ENCODE results near the gene IL6R.
A peak's percentile ranks its signal among the peaks of the same experiment; 100 is the strongest.
"Not testable (repeated sequence)": the region's sequence is repeated elsewhere in the genome, so short reads cannot be mapped to it uniquely, and the experiment has no call there.

The IL6R gene

GRCh38 chr1:154404984-154405746 lies at the start of gene IL6R:
TSS of gene IL6R (plus strand) at chr1:154405343. CDS start at chr1:154405630, 287 bp downstream.
- Histone ChIP-seq H3K27me3 (ENCODE audit: insufficient read depth, low read length) (peaks cover 53% of the 10 kb centered on the region), H3K36me3 (ENCODE audit: insufficient read depth, low read depth, low read length) (no peaks in the 10 kb centered on the region), H3K4me3 (ENCODE audit: low read length) (peak within 1 kb of the TSS; percentile 61), H3K27ac (ENCODE audit: low read length) (no peak within 1 kb of the TSS), H3K4me1 (ENCODE audit: insufficient read depth, low read length) (no peaks in the 10 kb centered on the region), H3K9me3 (ENCODE audit: insufficient read depth, low read depth, low read length) (no peaks in the 10 kb centered on the region), H3K9ac (ENCODE audit: low read depth, low read length) (no peak within 1 kb of the TSS; the same call in 1 of the 2 replicates)

DNA sequence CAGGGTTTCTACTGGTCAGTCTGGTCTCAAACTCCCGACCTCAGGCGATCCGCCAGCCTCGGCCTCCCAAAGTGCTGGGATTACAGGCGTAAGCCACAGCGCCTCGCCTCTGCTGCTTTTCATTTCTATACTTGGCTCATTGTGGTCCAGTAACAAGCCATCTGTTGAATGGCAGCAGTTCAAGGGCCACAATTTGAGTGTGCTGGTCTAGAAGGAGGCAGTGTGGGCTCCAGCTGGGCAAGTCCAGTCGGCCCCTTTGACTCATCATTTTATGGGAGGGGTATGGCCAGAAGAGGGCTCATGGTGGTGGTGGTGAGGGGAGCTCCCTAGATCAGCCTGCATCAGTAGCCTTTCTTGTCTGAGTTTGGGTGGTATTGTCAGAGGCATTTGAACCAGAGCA lies 46.6 kb upstream of the IL6R start:
- no peaks in the 10 kb centered on the region for H3K9me3 ChIP-seq (ENCODE audit: insufficient read depth, low read depth, low read length)
- no peaks in the 10 kb centered on the region for H3K36me3 ChIP-seq (ENCODE audit: insufficient read depth, low read depth, low read length)
- no peak overlapping the region for H3K27ac ChIP-seq (ENCODE audit: low read length)
- peaks cover 7% of the 10 kb centered on the region; the same call in 1 of the 2 replicates for H3K4me1 ChIP-seq (ENCODE audit: insufficient read depth, low read length)
- no peak overlapping the region for H3K9ac ChIP-seq (ENCODE audit: low read depth, low read length)
- no peak overlapping the region for H3K4me3 ChIP-seq (ENCODE audit: low read length)
- peaks cover 8% of the 10 kb centered on the region; the same call in 1 of the 2 replicates for H3K27me3 ChIP-seq (ENCODE audit: insufficient read depth, low read length)

DNA sequence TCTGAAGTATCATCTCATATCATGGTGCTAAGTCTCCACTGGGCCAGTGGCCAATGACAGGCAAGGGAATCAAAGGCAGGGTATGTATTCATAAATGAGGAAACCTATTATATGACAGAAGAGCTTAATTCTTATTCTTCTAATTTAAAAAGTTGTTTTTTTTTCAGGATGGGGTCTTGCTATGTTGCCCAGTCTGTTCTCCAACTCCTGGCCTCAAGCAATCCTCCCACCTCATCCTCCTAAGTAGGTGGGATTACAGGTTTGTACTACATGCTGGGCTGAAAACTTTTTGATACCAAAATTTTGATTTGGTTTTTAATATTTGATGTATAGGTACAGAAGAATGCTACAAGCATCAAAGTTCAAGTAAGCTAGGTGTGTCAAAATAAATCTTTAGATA lies 44.9 kb upstream of the IL6R start:
- Histone ChIP-seq H3K36me3 (ENCODE audit: insufficient read depth, low read depth, low read length) (no peaks in the 10 kb centered on the region), H3K9ac (ENCODE audit: low read depth, low read length) (no peak overlapping the region), H3K4me1 (ENCODE audit: insufficient read depth, low read length) (peaks cover 7% of the 10 kb centered on the region; the same call in 1 of the 2 replicates), H3K9me3 (ENCODE audit: insufficient read depth, low read depth, low read length) (no peaks in the 10 kb centered on the region), H3K27me3 (ENCODE audit: insufficient read depth, low read length) (no peaks in the 10 kb centered on the region), H3K27ac (ENCODE audit: low read length) (no peak overlapping the region), H3K4me3 (ENCODE audit: low read length) (no peak overlapping the region)

DNA sequence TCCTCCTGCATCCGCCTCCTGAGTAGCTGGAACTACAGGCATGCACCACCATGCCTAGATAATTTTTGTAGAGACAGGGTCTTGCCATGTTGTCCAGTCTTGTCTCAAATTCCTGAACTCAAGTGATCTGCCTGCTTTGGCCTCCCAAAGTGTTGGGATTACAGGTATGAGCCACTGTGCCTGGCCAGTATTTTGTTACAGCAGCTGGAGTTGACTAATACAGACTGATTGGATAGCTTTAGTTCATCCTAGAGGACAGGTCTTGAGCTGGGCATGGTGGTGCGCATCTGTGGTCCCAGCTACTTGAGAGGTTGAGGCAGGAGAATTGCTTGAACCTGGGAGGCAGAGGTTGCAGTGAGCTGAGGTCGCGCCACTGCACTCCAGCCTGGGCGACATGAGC lies 44.3 kb upstream of the IL6R start:
- H3K27ac ChIP-seq (ENCODE audit: low read length); H3K27me3 ChIP-seq (ENCODE audit: insufficient read depth, low read length); H3K36me3 ChIP-seq (ENCODE audit: insufficient read depth, low read depth, low read length); H3K4me3 ChIP-seq (ENCODE audit: low read length); H3K4me1 ChIP-seq (ENCODE audit: insufficient read depth, low read length); H3K9me3 ChIP-seq (ENCODE audit: insufficient read depth, low read depth, low read length); H3K9ac ChIP-seq (ENCODE audit: low read depth, low read length): not testable (repeated sequence)

GRCh38 chr1:154361357-154361756 lies 43.8 kb upstream of the IL6R start:
- Histone ChIP-seq H3K9me3 (ENCODE audit: insufficient read depth, low read depth, low read length) (no peaks in the 10 kb centered on the region), H3K27ac (ENCODE audit: low read length) (no peak overlapping the region), H3K9ac (ENCODE audit: low read depth, low read length) (no peak overlapping the region), H3K4me1 (ENCODE audit: insufficient read depth, low read length) (peaks cover 7% of the 10 kb centered on the region; the same call in 1 of the 2 replicates), H3K36me3 (ENCODE audit: insufficient read depth, low read depth, low read length) (no peaks in the 10 kb centered on the region), H3K4me3 (ENCODE audit: low read length) (no peak overlapping the region), H3K27me3 (ENCODE audit: insufficient read depth, low read length) (no peaks in the 10 kb centered on the region)

DNA sequence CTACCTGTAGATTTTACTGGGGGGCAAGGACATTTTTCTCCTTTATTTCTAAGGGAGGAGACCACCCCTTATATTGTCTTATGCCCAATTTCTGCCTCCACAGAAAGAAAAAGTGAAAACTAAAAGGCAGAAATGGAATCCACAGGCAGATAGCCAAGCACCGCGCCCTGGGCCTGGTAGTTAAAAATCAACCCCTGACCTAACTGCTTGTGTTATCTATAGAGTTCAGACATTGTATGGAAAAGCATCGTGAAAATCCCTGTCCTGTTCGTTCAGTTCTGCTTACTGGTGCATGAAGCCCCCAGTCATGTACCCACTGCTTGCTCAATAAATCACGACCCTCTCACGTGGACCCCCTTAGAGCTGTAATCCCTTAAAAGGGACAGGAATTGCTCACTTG lies 33.7 kb upstream of the IL6R start:
- H3K27me3 ChIP-seq (ENCODE audit: insufficient read depth, low read length), result no peaks in the 10 kb centered on the region
- no peak overlapping the region for H3K9ac ChIP-seq (ENCODE audit: low read depth, low read length)
- H3K36me3 ChIP-seq (ENCODE audit: insufficient read depth, low read depth, low read length), result no peaks in the 10 kb centered on the region
- no peaks in the 10 kb centered on the region for H3K9me3 ChIP-seq (ENCODE audit: insufficient read depth, low read depth, low read length)
- no peak overlapping the region for H3K27ac ChIP-seq (ENCODE audit: low read length)
- no peak overlapping the region for H3K4me3 ChIP-seq (ENCODE audit: low read length)
- no peaks in the 10 kb centered on the region for H3K4me1 ChIP-seq (ENCODE audit: insufficient read depth, low read length)

DNA sequence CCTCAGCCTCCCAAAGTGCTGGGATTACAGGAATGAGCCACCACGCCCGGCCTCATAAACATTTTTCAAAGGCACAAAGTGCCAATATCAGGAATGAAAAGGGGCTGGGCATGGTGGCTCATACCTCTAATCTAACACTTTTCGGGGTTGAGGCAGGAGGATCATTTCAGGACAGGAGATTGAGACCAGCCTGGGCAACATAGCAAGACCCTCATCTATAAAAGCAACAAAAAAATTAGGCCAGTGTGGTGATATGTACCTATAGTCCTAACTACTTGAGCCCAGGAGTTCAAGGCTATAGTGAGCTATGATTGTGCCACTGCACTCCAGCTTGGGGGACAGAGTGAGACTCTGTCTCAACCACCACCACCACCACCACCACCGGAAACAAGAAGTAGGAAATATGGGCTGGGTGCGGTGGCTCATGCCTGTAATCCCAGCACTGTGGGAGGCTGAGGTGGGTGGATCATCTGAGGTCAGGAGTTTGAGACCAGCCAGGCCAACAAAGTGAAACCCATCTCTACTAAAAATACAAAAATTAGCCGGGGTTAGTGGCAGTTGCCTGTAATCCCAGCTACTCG lies 31.3 kb upstream of the IL6R start:
- not testable (repeated sequence) for H3K27ac ChIP-seq (ENCODE audit: low read length); H3K9ac ChIP-seq (ENCODE audit: low read depth, low read length); H3K4me1 ChIP-seq (ENCODE audit: insufficient read depth, low read length); H3K36me3 ChIP-seq (ENCODE audit: insufficient read depth, low read depth, low read length); H3K9me3 ChIP-seq (ENCODE audit: insufficient read depth, low read depth, low read length); H3K4me3 ChIP-seq (ENCODE audit: low read length); H3K27me3 ChIP-seq (ENCODE audit: insufficient read depth, low read length)

DNA sequence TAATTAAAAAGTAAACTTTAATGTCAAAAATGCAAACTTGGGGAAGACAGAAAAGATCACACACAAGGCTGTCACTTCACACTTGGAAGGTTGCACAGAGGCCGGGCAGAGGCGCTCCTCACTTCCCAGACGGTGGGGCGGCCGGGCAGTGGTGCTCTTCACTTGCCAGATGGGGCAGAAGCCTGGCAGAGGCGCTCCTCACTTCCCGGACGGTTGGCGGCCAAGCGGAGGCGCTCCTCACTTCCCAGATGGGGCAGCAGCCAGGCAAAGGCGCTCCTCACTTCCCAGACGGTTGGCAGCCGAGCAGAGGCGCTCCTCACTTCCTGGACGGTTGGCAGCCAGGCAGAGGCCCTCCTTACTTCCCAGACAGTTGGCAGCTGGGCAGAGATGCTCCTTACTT lies 25.8 kb upstream of the IL6R start:
- Histone ChIP-seq H3K4me1 (ENCODE audit: insufficient read depth, low read length) (no peaks in the 10 kb centered on the region), H3K9me3 (ENCODE audit: insufficient read depth, low read depth, low read length) (no peaks in the 10 kb centered on the region)

GRCh38 chr1:154384650-154385489 lies 20.3 kb upstream of the IL6R start:
- H3K27ac ChIP-seq (ENCODE audit: low read length), result no peak overlapping the region
- no peaks in the 10 kb centered on the region for H3K9me3 ChIP-seq (ENCODE audit: insufficient read depth, low read depth, low read length)
- no peak overlapping the region for H3K9ac ChIP-seq (ENCODE audit: low read depth, low read length)
- no peaks in the 10 kb centered on the region for H3K4me1 ChIP-seq (ENCODE audit: insufficient read depth, low read length)
- no peak overlapping the region for H3K4me3 ChIP-seq (ENCODE audit: low read length)
- H3K36me3 ChIP-seq (ENCODE audit: insufficient read depth, low read depth, low read length), result no peaks in the 10 kb centered on the region
- H3K27me3 ChIP-seq (ENCODE audit: insufficient read depth, low read length), result no peaks in the 10 kb centered on the region

More for the DNA sequence above, 25.8 kb upstream of the IL6R start:
- no peaks in the 10 kb centered on the region for H3K36me3 ChIP-seq (ENCODE audit: insufficient read depth, low read depth, low read length)
- no peak overlapping the region for H3K27ac ChIP-seq (ENCODE audit: low read length)
- H3K27me3 ChIP-seq (ENCODE audit: insufficient read depth, low read length), result no peaks in the 10 kb centered on the region
- H3K9ac ChIP-seq (ENCODE audit: low read depth, low read length), result no peak overlapping the region
- no peak overlapping the region for H3K4me3 ChIP-seq (ENCODE audit: low read length)

DNA sequence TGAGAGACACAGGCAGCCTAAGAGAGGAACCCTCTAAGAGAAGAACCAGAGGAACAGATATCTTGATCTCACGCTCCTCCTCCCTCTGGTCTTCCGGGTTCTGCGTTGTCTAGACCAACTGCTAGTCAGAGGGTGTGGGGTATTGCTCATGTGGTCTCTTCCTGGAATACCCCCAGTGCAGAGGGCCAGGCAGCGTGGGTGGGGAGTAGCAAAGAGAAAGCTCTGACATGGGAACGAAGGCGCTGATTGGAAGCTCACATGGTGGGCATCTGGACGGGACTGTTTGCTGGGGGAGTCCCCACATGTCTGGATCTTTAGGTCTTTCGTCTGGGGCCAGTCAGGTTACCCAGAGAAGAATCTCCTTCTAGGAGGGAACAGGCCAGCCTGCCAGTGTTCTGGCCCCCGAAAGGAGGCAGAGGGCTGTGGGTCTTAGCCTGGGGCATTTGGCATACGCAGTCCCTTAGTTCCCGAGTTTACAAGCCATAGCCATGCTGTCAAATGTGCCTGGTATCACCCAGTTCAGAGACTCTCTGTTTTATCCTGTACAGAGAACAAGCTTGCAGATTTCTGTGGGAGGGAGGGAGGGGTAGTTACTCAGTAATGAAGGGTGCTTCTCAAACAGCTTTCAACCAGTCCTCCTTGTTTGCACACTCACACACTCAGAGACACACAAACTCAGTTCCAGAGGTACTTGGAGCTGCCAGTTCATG lies 18.3 kb upstream of the IL6R start:
- Histone ChIP-seq H3K27me3 (ENCODE audit: insufficient read depth, low read length) (no peaks in the 10 kb centered on the region), H3K27ac (ENCODE audit: low read length) (no peak overlapping the region), H3K9me3 (ENCODE audit: insufficient read depth, low read depth, low read length) (no peaks in the 10 kb centered on the region), H3K36me3 (ENCODE audit: insufficient read depth, low read depth, low read length) (no peaks in the 10 kb centered on the region), H3K9ac (ENCODE audit: low read depth, low read length) (no peak overlapping the region), H3K4me3 (ENCODE audit: low read length) (no peak overlapping the region), H3K4me1 (ENCODE audit: insufficient read depth, low read length) (no peaks in the 10 kb centered on the region)

DNA sequence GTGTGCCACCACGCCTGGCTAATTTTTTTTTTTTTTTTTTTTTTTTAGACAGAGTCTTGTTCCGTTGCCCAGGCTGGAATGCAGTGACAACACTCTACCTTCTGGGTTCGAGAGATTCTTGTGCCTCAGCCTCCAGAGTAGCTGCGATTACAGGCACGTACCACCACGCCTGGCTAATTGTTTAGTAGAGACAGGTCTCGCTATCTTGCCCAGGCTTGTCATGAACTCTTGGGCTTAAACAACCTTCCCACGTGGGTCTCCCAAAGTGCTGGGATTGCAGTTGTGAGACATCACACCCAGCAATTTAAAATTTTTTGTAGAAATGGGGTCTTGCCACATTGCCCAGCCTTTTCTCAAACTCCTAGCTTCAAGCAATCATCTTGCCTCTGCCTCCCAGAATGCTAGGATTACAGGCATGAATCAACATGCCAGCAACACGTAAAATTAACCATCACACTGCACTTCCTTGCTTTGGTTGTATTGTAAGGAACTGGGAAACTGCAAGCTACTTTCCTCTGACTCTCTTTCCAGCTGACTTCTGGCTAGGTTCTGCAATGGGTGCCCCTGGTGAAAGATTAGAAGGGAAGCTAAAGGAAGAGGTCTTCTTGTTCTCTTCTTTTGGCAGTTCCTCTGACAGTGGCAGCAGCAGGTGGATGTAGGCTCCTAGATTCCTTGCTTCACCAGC lies 13.9 kb upstream of the IL6R start:
- Histone ChIP-seq H3K36me3 (ENCODE audit: insufficient read depth, low read depth, low read length) (no peaks in the 10 kb centered on the region), H3K27me3 (ENCODE audit: insufficient read depth, low read length) (no peaks in the 10 kb centered on the region), H3K4me3 (ENCODE audit: low read length) (no peak overlapping the region), H3K27ac (ENCODE audit: low read length) (no peak overlapping the region), H3K9ac (ENCODE audit: low read depth, low read length) (no peak overlapping the region), H3K4me1 (ENCODE audit: insufficient read depth, low read length) (no peaks in the 10 kb centered on the region), H3K9me3 (ENCODE audit: insufficient read depth, low read depth, low read length) (no peaks in the 10 kb centered on the region)
